Measurements from ENCODE around the gene FSIP1.

The FSIP1 gene

GRCh38 chr15:39756806-39757522 lies 25.7 kb downstream of the FSIP1 start:
- DNase-seq: no peak

DNA sequence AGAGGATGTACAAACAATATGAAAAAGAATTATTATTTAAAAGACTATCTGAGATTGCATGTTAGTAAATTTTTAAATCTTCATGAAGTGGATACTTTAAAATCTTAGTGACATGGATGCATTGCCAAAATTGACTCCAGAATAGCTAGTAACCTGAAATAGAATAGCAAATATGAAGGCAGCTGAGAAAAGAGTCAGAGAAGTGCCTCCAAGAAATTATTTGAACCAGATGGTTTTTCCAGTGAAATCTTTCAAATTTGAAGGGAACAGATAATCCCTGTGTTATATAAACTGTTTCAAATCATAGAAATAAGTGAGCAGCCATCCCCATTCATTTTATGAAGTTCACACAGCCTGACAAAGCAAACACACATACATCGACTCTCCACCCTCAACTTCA lies 29.6 kb downstream of the FSIP1 start:
- no peak for DNase-seq

DNA sequence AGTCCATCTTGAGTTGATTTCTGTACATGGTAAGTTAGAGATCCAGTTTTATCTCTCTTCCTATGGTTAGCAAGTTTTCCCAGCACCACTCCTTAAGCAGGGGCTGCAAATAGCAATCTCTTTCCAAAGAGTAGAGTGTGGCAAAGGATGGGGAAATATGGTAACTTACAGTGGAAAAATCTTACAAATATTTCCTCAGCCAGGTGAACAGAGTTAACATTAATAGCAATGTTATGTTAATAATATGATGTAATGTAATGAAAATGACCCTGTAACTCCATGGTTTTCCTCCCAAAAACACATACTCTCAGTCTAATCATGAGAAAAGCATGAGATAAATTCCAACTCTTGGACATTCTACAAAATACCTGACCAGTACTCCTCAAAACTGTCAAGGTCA lies 30.4 kb downstream of the FSIP1 start:
- no peak for DNase-seq

GRCh38 chr15:39748276-39748675 lies 34.4 kb downstream of the FSIP1 start:
- no peak for DNase-seq

GRCh38 chr15:39747326-39747725 lies 35.3 kb downstream of the FSIP1 start:
- DNase-seq: no peak

GRCh38 chr15:39746714-39747276 lies 35.8 kb downstream of the FSIP1 start:
- DNase-seq: no peak

DNA sequence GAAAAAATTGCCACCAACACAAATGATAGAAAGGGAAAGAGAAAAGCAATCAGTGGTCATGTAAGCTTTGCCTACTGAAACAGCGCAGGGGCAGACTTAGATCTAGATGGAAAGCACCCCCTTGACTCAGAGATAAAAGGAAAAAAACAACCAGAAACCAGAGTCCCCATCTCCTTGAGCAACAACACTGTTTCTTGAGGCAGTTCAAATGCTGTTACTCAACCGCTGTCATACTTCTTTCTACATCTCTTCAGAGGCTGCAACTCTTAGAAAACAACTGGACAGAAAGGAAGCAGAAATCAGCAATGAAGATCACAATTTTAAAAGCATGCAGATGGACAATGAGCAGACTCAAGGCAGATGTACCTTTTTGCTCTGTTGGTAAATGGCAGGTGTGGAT lies 36.5 kb downstream of the FSIP1 start:
- no peak for DNase-seq

GRCh38 chr15:39745415-39745814 lies 37.2 kb downstream of the FSIP1 start:
- DNase-seq: no peak

GRCh38 chr15:39744334-39745103 lies 38.1 kb downstream of the FSIP1 start:
- no peak for DNase-seq

- no peak for DNase-seq
Observed at GRCh38 chr15:39743611-39744010, 39.0 kb downstream of the FSIP1 start.

DNA sequence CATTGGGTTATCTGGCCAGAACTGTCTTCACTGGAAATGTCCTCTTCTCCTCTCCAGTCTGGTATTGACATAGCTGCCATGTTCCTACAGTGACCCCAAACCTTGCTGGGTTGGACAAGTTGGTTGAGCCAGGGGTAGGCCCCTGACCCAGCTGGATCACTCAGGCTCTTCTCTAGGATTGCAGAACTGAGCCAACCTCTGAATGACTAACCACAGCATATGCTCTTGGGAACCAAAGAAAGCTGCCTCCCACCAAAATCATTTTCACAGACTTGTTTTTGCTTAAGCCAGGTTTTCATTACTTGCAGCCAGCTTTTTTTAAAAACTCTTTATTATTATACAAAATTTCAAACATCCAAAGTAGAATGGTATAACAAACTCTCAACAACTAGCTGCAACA lies 41.4 kb downstream of the FSIP1 start:
- no peak for DNase-seq

DNA sequence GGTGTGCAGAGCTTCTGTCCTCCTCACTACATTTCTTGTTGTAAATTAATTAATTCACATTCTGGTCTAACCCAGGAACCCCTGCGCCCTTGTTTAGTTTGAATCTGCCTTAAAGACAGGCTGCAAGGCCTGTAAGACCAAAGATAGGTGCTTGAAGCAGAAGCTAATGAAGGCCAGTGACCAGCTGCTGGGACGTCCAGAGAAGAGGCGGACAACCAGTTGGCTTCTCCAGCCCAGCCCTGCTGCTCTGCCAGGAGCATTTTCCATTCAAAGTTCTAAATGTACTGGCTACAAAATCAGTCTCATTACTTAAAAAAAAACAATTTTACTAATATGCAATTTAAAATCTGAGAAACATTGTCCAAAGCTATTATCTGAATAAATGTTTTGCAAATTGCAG lies 43.6 kb downstream of the FSIP1 start:
- DNase-seq: no peak

DNA sequence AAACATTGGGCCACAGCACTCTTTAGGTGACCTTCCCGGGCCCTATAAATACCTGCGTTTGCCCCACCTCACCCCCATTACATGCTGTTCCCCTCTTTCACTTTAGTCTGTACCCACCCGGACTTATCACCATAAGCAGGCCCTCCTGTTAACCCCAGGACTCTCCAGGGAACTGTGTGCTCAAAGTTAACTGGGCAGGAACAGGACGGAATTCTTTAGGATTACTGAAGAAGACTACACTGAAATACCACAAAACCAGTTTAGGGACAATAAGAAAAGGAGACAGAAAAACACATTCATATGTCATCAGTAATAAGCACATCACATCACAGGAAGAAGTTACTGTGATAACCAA lies 45.5 kb downstream of the FSIP1 start:
- DNase-seq: no peak

DNA sequence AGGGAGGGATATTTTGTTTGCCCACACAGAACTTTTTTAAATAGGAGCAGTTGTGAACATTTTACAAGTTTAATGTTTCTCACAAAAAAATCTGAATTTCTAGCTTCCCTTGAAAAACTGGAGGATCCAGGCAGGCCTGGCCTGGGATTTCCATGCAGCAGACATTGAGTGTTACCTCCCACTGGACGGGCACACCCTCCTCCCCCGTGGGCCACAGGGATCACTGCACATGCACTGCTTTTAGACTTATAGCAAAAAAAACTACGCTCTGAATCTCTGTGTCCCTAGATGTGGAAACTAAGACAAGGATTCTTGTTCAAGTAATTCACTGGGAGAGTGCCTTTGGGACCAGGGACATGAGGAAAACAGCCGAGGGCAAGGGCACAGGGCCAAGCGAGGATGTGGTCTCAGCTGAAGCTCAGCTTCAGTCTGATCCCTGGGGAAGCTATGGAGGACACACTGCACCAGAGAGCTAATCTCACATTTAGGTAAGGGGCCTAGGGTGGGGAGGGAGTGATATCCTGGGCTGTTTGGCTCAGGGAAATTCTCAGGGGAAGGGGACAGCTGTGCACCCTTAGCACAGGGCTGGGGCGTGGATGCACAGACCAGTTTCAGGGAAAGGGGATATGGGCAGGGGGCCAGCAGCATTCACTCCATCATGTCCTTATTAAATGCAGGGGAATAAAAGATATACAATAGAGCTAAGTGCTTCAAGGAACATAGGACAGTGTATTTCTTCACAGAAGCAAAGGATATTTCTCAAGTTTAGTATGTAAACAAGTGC lies 46.0 kb downstream of the FSIP1 start:
- DNase-seq: no peak

GRCh38 chr15:39735120-39735717 lies 47.4 kb downstream of the FSIP1 start:
- DNase-seq: no peak

GRCh38 chr15:39731266-39731665 lies 51.4 kb downstream of the FSIP1 start:
- DNase-seq: no peak

DNA sequence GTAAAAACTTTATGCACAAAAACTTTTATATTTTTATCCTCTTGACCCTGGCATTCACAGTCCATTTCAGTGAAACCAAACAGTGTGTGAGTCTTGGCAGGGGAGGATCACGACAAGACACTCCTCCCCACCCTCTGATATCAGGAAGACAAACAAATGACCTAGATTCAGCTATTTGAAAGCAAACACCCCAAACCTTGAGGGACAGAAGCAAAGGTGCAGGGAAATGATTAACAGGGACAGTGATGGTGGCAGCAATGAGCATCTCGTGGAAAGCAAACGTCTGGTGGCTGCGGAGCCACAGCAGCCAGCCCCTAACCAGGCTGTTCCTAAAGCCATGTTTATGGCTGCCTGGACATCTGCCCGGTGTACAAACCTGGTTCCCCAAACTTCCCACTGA lies 52.1 kb downstream of the FSIP1 start:
- no peak for DNase-seq

DNA sequence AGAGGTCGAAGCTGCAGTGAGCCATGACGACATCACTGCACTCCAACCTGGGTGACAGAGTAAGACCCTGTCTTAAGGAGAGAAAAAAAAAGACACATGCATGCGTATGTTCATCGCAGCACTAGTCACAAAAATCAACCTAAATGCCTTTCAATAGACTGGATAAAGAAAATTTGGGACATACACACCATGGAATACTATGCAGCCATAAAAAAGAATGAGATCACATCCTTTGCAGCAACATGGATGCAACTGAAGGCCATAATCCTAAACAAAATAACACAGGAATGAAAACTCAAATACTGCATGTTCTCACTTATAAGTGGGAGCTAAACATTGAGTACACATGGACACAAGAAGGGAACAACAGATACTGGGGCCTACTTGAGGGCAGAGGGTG lies 53.1 kb downstream of the FSIP1 start:
- no peak for DNase-seq

DNA sequence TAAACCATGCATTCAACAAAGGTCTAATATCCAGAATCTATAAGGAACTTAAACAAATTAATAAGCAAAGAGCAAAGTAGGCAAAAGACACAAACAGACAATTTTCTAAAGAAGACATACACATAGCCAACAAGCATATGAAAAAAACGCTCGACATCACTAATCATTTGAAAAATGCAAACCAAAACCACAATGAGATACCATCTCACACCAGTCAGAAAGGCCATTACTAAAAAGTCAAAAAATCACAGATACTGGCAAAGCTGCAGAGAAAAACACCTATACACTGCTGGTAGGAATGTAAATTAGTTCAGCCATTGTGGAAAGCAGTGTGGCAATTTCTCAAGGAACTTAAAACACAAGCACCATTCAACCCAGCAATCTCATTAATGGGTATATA lies 53.8 kb downstream of the FSIP1 start:
- DNase-seq: no peak

GRCh38 chr15:39721893-39722292 lies 60.7 kb downstream of the FSIP1 start:
- no peak for DNase-seq

DNA sequence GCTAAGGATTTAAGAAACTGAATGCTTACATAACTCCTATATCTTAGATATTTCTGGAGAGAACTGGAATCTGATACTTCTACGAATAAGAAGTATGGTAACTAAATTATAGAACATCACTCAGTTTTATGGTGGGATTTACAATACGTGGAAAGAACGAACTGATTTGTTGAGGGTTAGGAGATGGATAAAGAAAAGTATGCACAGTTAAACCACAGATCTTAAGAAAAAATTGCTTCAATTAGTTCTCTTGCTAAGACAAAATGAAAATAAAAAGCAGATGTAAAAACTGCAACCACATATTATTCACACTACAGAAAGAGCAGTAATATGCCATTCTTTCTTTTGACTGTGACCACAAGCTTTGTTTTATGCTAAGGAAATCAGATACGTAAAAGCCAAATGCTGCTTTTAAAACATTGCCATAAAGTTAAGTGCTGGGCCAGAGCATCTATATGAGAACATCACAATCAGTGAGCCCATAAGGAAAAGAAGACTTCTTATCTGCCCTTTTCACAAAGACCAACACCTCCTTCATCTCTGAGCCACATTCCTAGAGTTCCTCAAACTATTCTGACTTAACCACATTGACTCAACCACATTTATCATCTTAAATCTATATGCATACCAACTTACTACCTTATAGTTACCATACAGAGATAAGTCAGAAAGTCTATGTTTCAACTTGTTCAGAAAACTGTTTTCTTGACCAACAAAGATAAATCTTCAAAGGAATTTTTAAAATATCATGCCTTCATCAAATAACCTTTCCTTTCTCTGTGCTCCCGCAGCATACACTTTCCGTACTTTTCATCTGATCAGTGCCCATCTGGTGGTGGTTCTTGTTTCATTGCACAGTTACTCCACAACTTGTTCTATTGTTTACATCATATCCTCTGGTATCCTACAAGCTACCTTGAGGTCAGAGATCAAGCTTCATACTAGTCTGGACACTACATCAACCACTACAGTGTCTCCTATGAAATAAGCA lies 61.7 kb downstream of the FSIP1 start:
- no peak for DNase-seq

DNA sequence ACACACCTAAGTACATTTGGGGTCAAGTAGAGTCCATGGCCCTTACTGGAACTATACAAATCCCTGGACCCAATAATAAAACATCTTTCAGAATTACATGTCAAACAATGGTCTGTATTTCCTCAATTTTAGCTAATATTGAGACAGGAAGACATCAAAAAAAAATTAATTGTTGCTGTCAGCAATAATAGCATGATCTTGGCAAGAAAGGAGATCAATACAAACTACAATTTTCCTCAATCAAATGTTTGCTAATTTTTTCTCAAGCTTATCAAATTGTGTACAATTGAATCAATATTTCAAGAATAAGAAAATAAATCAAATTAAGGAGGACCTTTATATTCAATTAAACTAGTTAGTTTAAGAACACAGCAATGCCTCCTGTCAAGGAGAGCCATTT lies 62.6 kb downstream of the FSIP1 start:
- DNase-seq: no peak
